WTC11 (cell line): ENCODE measurements around the gene AGBL4. TPM values are rescaled to one million over a fixed set of nuclear protein-coding genes. Genes with fewer than 3 reads are reported as not detected.

Experiments
- ATAC-seq: fragments of 200-7000 bp; cut with Tn5 transposase; 2 replicates; pipeline ENCODE4 v1.10.0; 2021; ENCODE audit warnings: mild to moderate bottlenecking, moderate library complexity
- CTCF ChIA-PET: fragments of 300-600 bp; sonication (Branson Sonifier 250); formaldehyde crosslinking; loops from one replicate; lab custom pipeline; 2021; ENCODE audit warnings: antibody characterized with exemption; lab: Charles Lee
- POLR2A ChIA-PET: fragments of 350-600 bp; sonication (Branson Sonifier 250); formaldehyde crosslinking; loops from one replicate; lab custom pipeline; 2021; ENCODE audit warnings: antibody characterized with exemption; lab: Charles Lee
- DNase-seq: peaks from one replicate; pipeline ENCODE4 v3.0.0; 2021; ENCODE audit warnings: low spot score
- H3K27ac Mint-ChIP-seq: 2 replicates; pipeline ENCODE4 v1.8.0; 2021; ENCODE audit warnings: mixed read lengths
- H3K27me3 Mint-ChIP-seq: 2 replicates; pipeline ENCODE4 v1.8.0; 2021; ENCODE audit warnings: low read depth, mild to moderate bottlenecking, moderate library complexity, mixed read lengths
- H3K36me3 Mint-ChIP-seq: 2 replicates; pipeline ENCODE4 v1.8.0; 2021; ENCODE audit warnings: mixed read lengths
- H3K4me1 Mint-ChIP-seq: 2 replicates; pipeline ENCODE4 v1.8.0; 2022; ENCODE audit warnings: mixed read lengths
- H3K4me3 Mint-ChIP-seq: 2 replicates; pipeline ENCODE4 v1.8.0; 2021; ENCODE audit warnings: mild to moderate bottlenecking, moderate library complexity, mixed read lengths
- H3K9me3 Mint-ChIP-seq: 2 replicates; pipeline ENCODE4 v1.8.0; 2021; ENCODE audit warnings: mixed read lengths
- ARID4B ChIP-seq: sonication (generic); formaldehyde crosslinking; IDR thresholded peaks from 2 replicates; pipeline ENCODE4 v1.8.0; 2023; ENCODE audit warnings: missing genetic modification reagents, mild to moderate bottlenecking, borderline replicate concordance
- ATF3 ChIP-seq: sonication (generic); formaldehyde crosslinking; conservative IDR thresholded peaks from 2 replicates; pipeline ENCODE4 v1.8.1; 2022; ENCODE audit warnings: mild to moderate bottlenecking, missing genetic modification reagents
- CBFB ChIP-seq: sonication (generic); formaldehyde crosslinking; IDR thresholded peaks from 2 replicates; pipeline ENCODE4 v1.8.1; 2022; ENCODE audit warnings: mild to moderate bottlenecking, low read depth, missing genetic modification reagents
- CREB1 ChIP-seq: sonication (generic); formaldehyde crosslinking; IDR thresholded peaks from 2 replicates; pipeline ENCODE4 v1.8.0; 2023; ENCODE audit warnings: mild to moderate bottlenecking, missing genetic modification reagents
- E2F1 ChIP-seq: sonication (generic); formaldehyde crosslinking; IDR thresholded peaks from 2 replicates; pipeline ENCODE4 v1.8.0; 2022; ENCODE audit warnings: mild to moderate bottlenecking, missing genetic modification reagents
- ETV6 ChIP-seq: sonication (generic); formaldehyde crosslinking; IDR thresholded peaks from 2 replicates; pipeline ENCODE4 v1.8.1; 2022; ENCODE audit warnings: mild to moderate bottlenecking, missing genetic modification reagents
- GABPB1 ChIP-seq: sonication (generic); formaldehyde crosslinking; IDR thresholded peaks from 2 replicates; pipeline ENCODE4 v1.8.1; 2023; ENCODE audit warnings: mild to moderate bottlenecking, missing genetic modification reagents
- HMGXB4 ChIP-seq: sonication (generic); formaldehyde crosslinking; IDR thresholded peaks from 2 replicates; pipeline ENCODE4 v1.8.1; 2023; ENCODE audit warnings: mild to moderate bottlenecking, moderate library complexity, missing genetic modification reagents
- JAZF1 ChIP-seq: fragments of 250-450 bp; sonication (Bioruptor Pico); IDR thresholded peaks from 2 replicates; pipeline ENCODE4 v1.9.0; 2021; ENCODE audit warnings: moderate library complexity, mild to moderate bottlenecking, inconsistent platforms
- KAT7 ChIP-seq: sonication (generic); formaldehyde crosslinking; IDR thresholded peaks from 2 replicates; pipeline ENCODE4 v1.8.1; 2023; ENCODE audit warnings: missing genetic modification reagents, mild to moderate bottlenecking, borderline replicate concordance
- MAX ChIP-seq: sonication (generic); formaldehyde crosslinking; IDR thresholded peaks from 2 replicates; pipeline ENCODE4 v1.8.0; 2022; ENCODE audit warnings: mild to moderate bottlenecking, missing genetic modification reagents
- NR1H2 ChIP-seq: sonication (generic); formaldehyde crosslinking; IDR thresholded peaks from 2 replicates; pipeline ENCODE4 v1.9.0; 2021; ENCODE audit warnings: mild to moderate bottlenecking, moderate library complexity, missing genetic modification reagents
- SMAD4 ChIP-seq: sonication (generic); formaldehyde crosslinking; IDR thresholded peaks from 2 replicates; pipeline ENCODE4 v1.8.0; 2022; ENCODE audit warnings: mild to moderate bottlenecking, missing genetic modification reagents
- STAT6 ChIP-seq: sonication (generic); formaldehyde crosslinking; conservative IDR thresholded peaks from 2 replicates; pipeline ENCODE4 v1.8.1; 2023; ENCODE audit warnings: mild to moderate bottlenecking, low read depth, missing genetic modification reagents, moderate library complexity
- TP53 ChIP-seq: sonication (generic); formaldehyde crosslinking; IDR thresholded peaks from 2 replicates; pipeline ENCODE4 v1.8.1; 2023; ENCODE audit warnings: mild to moderate bottlenecking, missing genetic modification reagents
- USF1 ChIP-seq: sonication (generic); formaldehyde crosslinking; IDR thresholded peaks from 2 replicates; pipeline ENCODE4 v1.8.0; 2022; ENCODE audit warnings: mild to moderate bottlenecking, missing genetic modification reagents
- ZNF219 ChIP-seq: sonication (generic); formaldehyde crosslinking; IDR thresholded peaks from 2 replicates; pipeline ENCODE4 v1.8.0; 2023; ENCODE audit warnings: missing genetic modification reagents, mild to moderate bottlenecking, borderline replicate concordance
- ZNF423 ChIP-seq: fragments of 250-450 bp; sonication (Bioruptor Pico); IDR thresholded peaks from 2 replicates; pipeline ENCODE4 v2.1.2; 2022; ENCODE audit warnings: mild to moderate bottlenecking, moderate library complexity
- ZNF512 ChIP-seq: sonication (generic); formaldehyde crosslinking; IDR thresholded peaks from 2 replicates; pipeline ENCODE4 v1.8.1; 2022; ENCODE audit warnings: missing genetic modification reagents, borderline replicate concordance
- ZNF532 ChIP-seq: fragments of 250-450 bp; sonication (Bioruptor Pico); IDR thresholded peaks from 2 replicates; pipeline ENCODE4 v1.9.0; 2021; ENCODE audit warnings: mild to moderate bottlenecking, borderline replicate concordance
- total RNA-seq: library from RNA; stranded (reverse); gene quantifications from 3 replicates; pipeline ENCODE4 v1.2.3, GENCODE V29; 2021

The AGBL4 gene
- total RNA-seq, 1 experiment from 2014 or later, result 0.87 TPM

GRCh38 chr1:48566492-48566891 lies 1457.3 kb downstream of the AGBL4 start:
- CTCF ChIA-PET, result interaction anchor here (1.4 kb wide), 1 partner anchor 111 kb away, joined by 5 read pairs; no protein-coding TSS in a partner anchor
- POLR2A ChIA-PET, result no interaction called here
- Mint-ChIP-seq H3K4me1 (peaks cover 10% of the 10 kb centered on the region), H3K36me3 (no peaks in the 10 kb centered on the region)
- ATAC-seq, result no peak
- TF ChIP-seq CBFB (no peak), TP53 (CRISPR knock-in tag) (no peak), NR1H2 (CRISPR knock-in tag) (no peak), SMAD4 (CRISPR knock-in tag) (no peak), ARID4B (no peak), ETV6 (CRISPR knock-in tag) (no peak), KAT7 (CRISPR knock-in tag) (no peak), ZNF532 (CRISPR knock-in tag) (no peak), ATF3 (no peak), HMGXB4 (CRISPR knock-in tag) (no peak), ZNF512 (CRISPR knock-in tag) (no peak), JAZF1 (CRISPR knock-in tag) (no peak), E2F1 (no peak), USF1 (CRISPR knock-in tag) (no peak), ZNF423 (CRISPR knock-in tag) (no peak), STAT6 (CRISPR knock-in tag) (no peak), GABPB1 (CRISPR knock-in tag) (no peak), ZNF219 (CRISPR knock-in tag) (no peak), CREB1 (CRISPR knock-in tag) (no peak), MAX (CRISPR knock-in tag) (no peak)
- TF ChIP-seq, all 79 proteins: peak for 0
- Mint-ChIP-seq H3K4me3 (no peak overlapping the region), H3K27ac (no peak overlapping the region), H3K27me3 (no peaks in the 10 kb centered on the region; the same call in none of the 2 replicates), H3K9me3 (no peaks in the 10 kb centered on the region)
- no peak for DNase-seq
